Measurements from ENCODE around the gene LSM10. TPM values are rescaled to one million over a fixed set of nuclear protein-coding genes. Genes with fewer than 3 reads are reported as not detected.

Gene LSM10
- total RNA-seq, 1 donor from 2014 or later: 28.4 TPM

DNA sequence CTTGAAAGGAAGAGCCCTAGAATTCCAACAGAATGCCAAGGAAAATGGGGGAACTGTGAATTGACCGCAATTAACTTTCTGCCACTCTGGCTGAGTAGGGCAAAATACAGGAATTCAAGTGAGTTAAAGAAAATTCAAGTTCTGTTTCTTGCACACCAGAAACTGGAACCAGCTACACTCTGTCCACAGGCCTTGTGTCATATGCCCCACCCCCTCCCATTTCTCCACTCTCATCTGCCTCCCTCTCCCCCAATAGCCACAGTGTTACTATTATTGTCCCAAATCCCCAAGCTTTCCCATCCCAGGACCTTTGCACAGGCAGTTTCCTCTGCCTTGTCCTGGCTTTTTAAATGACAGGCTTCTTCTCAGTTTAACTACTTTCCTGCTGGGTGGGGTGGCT is 7.7 kb downstream of the LSM10 start:
- Mint-ChIP-seq H3K36me3 (ENCODE audit: insufficient read depth) (peaks cover 2% of the 10 kb centered on the region), H3K9me3 (ENCODE audit: low read depth) (no peaks in the 10 kb centered on the region), H3K27ac (no peak overlapping the region), H3K27me3 (no peaks in the 10 kb centered on the region), H3K4me1 (ENCODE audit: low read depth) (peaks cover 11% of the 10 kb centered on the region), H3K4me3 (ENCODE audit: low read depth) (no peak overlapping the region)
- no peak for DNase-seq (ENCODE audit: low spot score, unreplicated experiment)
- TF ChIP-seq, protein P1, sequence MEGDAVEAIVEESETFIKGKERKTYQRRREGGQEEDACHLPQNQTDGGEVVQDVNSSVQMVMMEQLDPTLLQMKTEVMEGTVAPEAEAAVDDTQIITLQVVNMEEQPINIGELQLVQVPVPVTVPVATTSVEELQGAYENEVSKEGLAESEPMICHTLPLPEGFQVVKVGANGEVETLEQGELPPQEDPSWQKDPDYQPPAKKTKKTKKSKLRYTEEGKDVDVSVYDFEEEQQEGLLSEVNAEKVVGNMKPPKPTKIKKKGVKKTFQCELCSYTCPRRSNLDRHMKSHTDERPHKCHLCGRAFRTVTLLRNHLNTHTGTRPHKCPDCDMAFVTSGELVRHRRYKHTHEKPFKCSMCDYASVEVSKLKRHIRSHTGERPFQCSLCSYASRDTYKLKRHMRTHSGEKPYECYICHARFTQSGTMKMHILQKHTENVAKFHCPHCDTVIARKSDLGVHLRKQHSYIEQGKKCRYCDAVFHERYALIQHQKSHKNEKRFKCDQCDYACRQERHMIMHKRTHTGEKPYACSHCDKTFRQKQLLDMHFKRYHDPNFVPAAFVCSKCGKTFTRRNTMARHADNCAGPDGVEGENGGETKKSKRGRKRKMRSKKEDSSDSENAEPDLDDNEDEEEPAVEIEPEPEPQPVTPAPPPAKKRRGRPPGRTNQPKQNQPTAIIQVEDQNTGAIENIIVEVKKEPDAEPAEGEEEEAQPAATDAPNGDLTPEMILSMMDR (IDR thresholded peaks at IDR 0.05; ENCODE audit: unreplicated experiment): no peak

DNA sequence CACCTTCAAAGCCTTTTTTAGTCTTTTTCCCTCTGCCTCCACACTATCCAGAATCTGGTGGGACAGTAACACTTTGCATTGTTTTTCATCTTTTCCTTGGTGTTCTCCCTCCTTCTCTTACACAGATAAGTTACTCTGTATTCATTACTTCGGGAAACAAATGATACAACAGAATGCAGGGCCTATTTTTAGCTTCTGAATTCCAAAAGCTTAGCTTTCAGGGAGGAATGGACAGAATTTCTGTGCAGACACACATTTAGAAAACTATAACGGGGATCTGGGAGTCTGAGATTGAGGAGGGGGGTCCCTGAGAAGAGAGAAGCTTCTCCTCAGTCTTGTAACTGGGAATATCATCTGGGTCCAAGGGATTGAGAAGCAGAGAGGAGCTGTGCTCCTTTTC is 8.4 kb downstream of the LSM10 start:
- TF ChIP-seq, protein P1 (IDR thresholded peaks at IDR 0.05; ENCODE audit: unreplicated experiment): no peak
- no peaks in the 10 kb centered on the region for H3K9me3 Mint-ChIP-seq (ENCODE audit: low read depth)
- DNase-seq (ENCODE audit: low spot score, unreplicated experiment): no peak
- peaks cover 2% of the 10 kb centered on the region for H3K36me3 Mint-ChIP-seq (ENCODE audit: insufficient read depth)
- no peak overlapping the region for H3K27ac Mint-ChIP-seq
- H3K27me3 Mint-ChIP-seq: no peaks in the 10 kb centered on the region
- H3K4me1 Mint-ChIP-seq (ENCODE audit: low read depth): peaks cover 17% of the 10 kb centered on the region
- no peak overlapping the region for H3K4me3 Mint-ChIP-seq (ENCODE audit: low read depth)

DNA sequence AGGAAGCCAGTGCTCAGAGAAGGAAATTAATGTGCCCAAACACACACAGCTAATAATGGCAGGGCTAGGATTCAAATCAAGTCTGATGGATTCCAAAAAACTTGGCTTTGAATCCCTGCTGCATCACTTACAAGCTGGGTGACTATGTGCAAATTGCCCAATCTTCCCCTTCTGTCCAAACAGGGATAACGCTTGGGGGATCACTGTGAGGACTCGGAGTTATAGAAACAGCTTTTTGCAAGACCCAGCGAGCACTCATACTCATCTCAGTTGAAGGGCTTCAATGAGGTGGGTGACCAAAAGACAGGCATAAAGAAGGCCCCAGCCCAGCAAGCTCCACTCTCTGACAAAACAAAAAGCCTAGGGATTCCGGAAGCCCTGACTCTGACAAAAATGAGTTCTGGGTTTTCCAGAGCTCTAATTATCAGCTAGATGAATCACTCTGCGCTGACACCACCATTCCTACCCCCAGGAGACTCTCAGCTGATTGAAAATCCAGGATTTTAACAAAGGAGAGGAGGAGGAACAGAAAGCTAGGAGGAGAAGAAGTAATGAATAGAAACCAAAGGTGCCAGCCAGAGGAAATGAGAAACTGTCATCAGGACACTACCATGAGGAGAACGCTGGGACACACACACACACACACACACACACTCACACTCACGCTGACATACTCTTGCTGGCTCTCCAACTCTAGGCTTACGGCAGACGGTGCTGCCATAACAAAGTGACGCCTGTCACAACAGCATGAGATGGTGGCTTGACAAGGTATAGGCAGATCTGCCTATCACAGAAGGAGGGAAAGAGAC is 10.4 kb downstream of the LSM10 start:
- Mint-ChIP-seq H3K27me3 (no peaks in the 10 kb centered on the region), H3K36me3 (ENCODE audit: insufficient read depth) (peaks cover 2% of the 10 kb centered on the region), H3K4me1 (ENCODE audit: low read depth) (peaks cover 27% of the 10 kb centered on the region)

DNA sequence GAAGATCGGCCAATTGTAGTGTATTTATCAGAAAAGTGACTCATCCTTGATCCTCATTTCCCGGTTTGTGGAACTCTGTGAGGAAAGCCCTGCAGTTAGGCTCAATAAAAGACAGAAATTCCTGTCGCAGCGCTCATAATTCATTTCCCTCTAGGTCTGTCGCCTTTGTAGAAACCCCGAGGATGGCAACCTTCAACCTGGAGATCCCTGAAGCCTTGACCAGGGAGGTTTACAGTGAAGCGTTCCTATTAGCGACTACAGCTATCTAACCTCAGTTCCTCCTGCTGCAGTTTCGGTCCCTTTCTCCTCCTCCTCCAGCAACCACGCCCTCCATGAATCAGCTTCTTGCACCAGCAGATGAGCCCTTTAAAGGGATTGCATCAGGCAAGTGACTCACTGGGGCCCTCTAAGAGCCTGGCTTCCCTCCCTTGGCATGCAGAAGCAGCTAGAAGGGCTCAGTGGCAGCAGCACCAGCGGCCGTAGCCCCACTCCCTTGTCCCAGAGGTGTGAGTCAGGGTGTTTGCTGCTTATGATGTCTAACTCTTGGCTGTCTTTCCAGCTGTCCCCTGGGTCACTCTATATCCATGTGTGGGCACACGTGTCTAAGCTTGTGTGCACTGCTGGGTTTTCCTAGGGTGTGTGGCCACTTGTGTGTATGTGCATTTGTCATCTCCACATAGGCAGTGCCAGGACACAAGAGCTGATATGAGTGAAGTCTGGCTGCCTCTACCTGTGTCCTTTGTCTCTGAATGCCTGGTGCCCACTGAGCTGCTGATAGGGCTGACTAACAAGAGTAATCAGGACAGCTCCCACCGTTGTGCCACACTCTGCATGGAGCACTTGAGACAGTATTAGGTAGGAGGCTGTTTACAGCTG is 11.2 kb downstream of the LSM10 start:
- Mint-ChIP-seq H3K27ac (peak overlapping the region; percentile 99), H3K36me3 (ENCODE audit: insufficient read depth) (no peaks in the 10 kb centered on the region), H3K4me1 (ENCODE audit: low read depth) (peaks cover 27% of the 10 kb centered on the region), H3K9me3 (ENCODE audit: low read depth) (no peaks in the 10 kb centered on the region), H3K27me3 (no peaks in the 10 kb centered on the region), H3K4me3 (ENCODE audit: low read depth) (peak overlapping the region; percentile 96)
- DNase-seq (ENCODE audit: low spot score, unreplicated experiment): peak; percentile 24
- TF ChIP-seq, protein P1 (IDR thresholded peaks at IDR 0.05; ENCODE audit: unreplicated experiment): no peak

More for the DNA sequence above, 10.4 kb downstream of the LSM10 start:
- Mint-ChIP-seq H3K4me3 (ENCODE audit: low read depth) (no peak overlapping the region), H3K27ac (peak overlapping the region; percentile 99), H3K9me3 (ENCODE audit: low read depth) (no peaks in the 10 kb centered on the region)
- TF ChIP-seq, protein P1 (IDR thresholded peaks at IDR 0.05; ENCODE audit: unreplicated experiment): no peak
- no peak for DNase-seq (ENCODE audit: low spot score, unreplicated experiment)

All from progenitor cell of endocrine pancreas (in vitro differentiated cells).